Ishikawa (cell line): ENCODE results near the gene SCAMP3.

Source experiments
- CEBPB ChIP-seq: IDR thresholded peaks from 2 replicates; pipeline ENCODE4 v1.6.1; 2012
- EP300 ChIP-seq: IDR thresholded peaks from 2 replicates; pipeline ENCODE4 v1.6.1; 2012; ENCODE audit warnings: borderline replicate concordance
- REST ChIP-seq: IDR thresholded peaks from 2 replicates; pipeline ENCODE4 v1.6.1; 2012; ENCODE audit warnings: low read depth, mild to moderate bottlenecking
- TAF1 ChIP-seq: IDR thresholded peaks from 2 replicates; pipeline ENCODE4 v1.6.1; 2012; ENCODE audit warnings: low read depth, mild to moderate bottlenecking
- TEAD4 ChIP-seq: IDR thresholded peaks from 2 replicates; pipeline ENCODE4 v1.6.1; 2012

- TF ChIP-seq TAF1: no peak
- no peak for TF ChIP-seq CEBPB
- TF ChIP-seq REST: no peak
- no peak for TF ChIP-seq TEAD4
- no peak for TF ChIP-seq EP300
Observed at GRCh38 chr1:155245163-155245524, 17.0 kb downstream of the SCAMP3 start.
